K562 (cell line): ENCODE measurements around the gene ITPR1. TPM values are rescaled to one million over a fixed set of nuclear protein-coding genes. Genes with fewer than 3 reads are reported as not detected.

ENCODE experiments used
- ARID2 ChIP-seq: fragments of 450-650 bp; IDR thresholded peaks from 2 replicates; pipeline ENCODE4 v1.6.1; 2017; ENCODE audit warnings: antibody characterized with exemption, mild to moderate bottlenecking
- BMI1 ChIP-seq: fragments of 150-350 bp; IDR thresholded peaks from 2 replicates; pipeline ENCODE4 v1.6.1; 2014; ENCODE audit warnings: low read length
- CSDE1 ChIP-seq, 2 experiments: fragments of 450-650 bp; IDR thresholded peaks; 2 replicates each; pipeline ENCODE4 v1.6.1; 2016; ENCODE audit warnings: mild to moderate bottlenecking in 1 of 2
- FOXA3 ChIP-seq, 2 experiments: fragments of 450-650 bp in 1 of 2; sonication (generic) in 1 of 2; formaldehyde crosslinking; IDR thresholded peaks in 1 of 2; conservative IDR thresholded peaks in 1 of 2; 2 replicates each; pipeline versions ENCODE4 v1.4.0 to v1.8.0; 2020 to 2022; ENCODE audit warnings: mild to moderate bottlenecking in 2 of 2, missing genetic modification reagents in 1 of 2
- LARP7 ChIP-seq: fragments of 450-650 bp; IDR thresholded peaks from 2 replicates; pipeline ENCODE4 v1.6.1; 2016
- MECOM ChIP-seq: fragments of 250-450 bp; sonication (Bioruptor Pico); IDR thresholded peaks from 2 replicates; pipeline ENCODE4 v1.8.0; 2022; ENCODE audit warnings: inconsistent platforms
- MTA1 ChIP-seq: fragments of 450-650 bp; IDR thresholded peaks from 2 replicates; pipeline ENCODE4 v1.6.1; 2017; ENCODE audit warnings: borderline replicate concordance
- MXD1 ChIP-seq: fragments of 250-450 bp; sonication (Bioruptor Pico); IDR thresholded peaks from 2 replicates; pipeline ENCODE4 v1.8.0; 2021; ENCODE audit warnings: borderline replicate concordance, mild to moderate bottlenecking, moderate library complexity; ENCODE audit not compliant: poor library complexity, severe bottlenecking
- MYC ChIP-seq, 2 experiments: fragments of 250-450 bp in 1 of 2; sonication (Bioruptor Pico) in 1 of 2; IDR thresholded peaks; 2 replicates each; pipeline versions ENCODE4 v1.5.1 to v1.6.1; 2012 to 2021; ENCODE audit warnings: low read depth in 2 of 2, borderline replicate concordance in 1 of 2, improper control_type of control experiment in 1 of 2, low read length in 1 of 2, mild to moderate bottlenecking in 1 of 2, moderate library complexity in 1 of 2
- POLR2A ChIP-seq: fragments of 450-650 bp; conservative IDR thresholded peaks from 2 replicates; pipeline ENCODE4 v1.6.1; 2016
- PYGO2 ChIP-seq: fragments of 450-650 bp; IDR thresholded peaks from 2 replicates; pipeline ENCODE4 v1.6.1; 2016; ENCODE audit warnings: mild to moderate bottlenecking, missing genetic modification characterization, moderate library complexity, missing compliant biosample characterization
- SMARCC2 ChIP-seq: fragments of 450-650 bp; IDR thresholded peaks from 2 replicates; pipeline ENCODE4 v1.6.1; 2017; ENCODE audit warnings: antibody characterized with exemption, moderate library complexity, mild to moderate bottlenecking, low read depth
- STAT6 ChIP-seq: sonication (generic); formaldehyde crosslinking; IDR thresholded peaks from 2 replicates; pipeline ENCODE4 v1.8.1; 2023; ENCODE audit warnings: mild to moderate bottlenecking, missing genetic modification reagents
- ZBTB33 ChIP-seq: sonication (generic); formaldehyde crosslinking; IDR thresholded peaks from 2 replicates; pipeline ENCODE4 v1.8.1; 2023; ENCODE audit warnings: mild to moderate bottlenecking, missing genetic modification reagents
- ZFP36 ChIP-seq: fragments of 150-350 bp; IDR thresholded peaks from 2 replicates; pipeline ENCODE4 v1.6.1; 2018; ENCODE audit warnings: low read length, low read depth; ENCODE audit not compliant: partially characterized antibody
- ZNF140 ChIP-seq: fragments of 250-450 bp; sonication (Bioruptor Pico); IDR thresholded peaks from 2 replicates; pipeline ENCODE4 v1.8.0; 2021; ENCODE audit warnings: moderate library complexity, mild to moderate bottlenecking, inconsistent platforms
- ZNF589 ChIP-seq: fragments of 200-800 bp; sonication (Bioruptor generic); IDR thresholded peaks from 2 replicates; pipeline ENCODE4 v1.6.1; 2016; ENCODE audit warnings: low read depth, missing genetic modification characterization, missing compliant biosample characterization
- ZNF785 ChIP-seq: fragments of 250-450 bp; sonication (Bioruptor Pico); IDR thresholded peaks from 2 replicates; pipeline ENCODE4 v1.4.0; 2020; ENCODE audit warnings: mild to moderate bottlenecking
- polyA plus RNA-seq, 8 experiments: library from polyadenylated mRNA; depleted of rRNA in 4 of 8; stranded (reverse) in 5 of 8; unstranded in 3 of 8; fragments of >200 nt; fragmentation: Nextera tagmentation in 2 of 8; fragmentation: Illumina TruSeq in 1 of 8; extraction: Ambion mirVana in 2 of 8; extraction: Trizol in 1 of 8; gene quantifications; 2 replicates each; pipeline versions ENCODE4 v1.2.1 to v1.2.3, GENCODE V29; 2011 to 2014; ENCODE audit warnings: inconsistent platforms in 1 of 8, missing spikeins in 1 of 8
- total RNA-seq, 7 experiments: library from RNA; depleted of rRNA in 6 of 7; stranded (reverse); fragments of >200 nt in 6 of 7; fragmentation: Illumina TruSeq in 2 of 7; extraction: Trizol in 2 of 7; gene quantifications; 2 replicates each; pipeline versions ENCODE4 v1.2.1 to v1.2.3, GENCODE V29; 2011 to 2021; ENCODE audit warnings: low replicate concordance in 1 of 7
- TF ChIP-seq, protein P1 (sequence below): sonication (generic); formaldehyde crosslinking; IDR thresholded peaks from 2 replicates; pipeline ENCODE4 v1.8.0; 2022; ENCODE audit warnings: missing genetic modification reagents, mild to moderate bottlenecking, borderline replicate concordance

Gene ITPR1
- total and polyA plus RNA-seq, 9 of the 15 experiments (the other 6 are each of a cell fraction or from before 2014, with no cell fraction given), result 22.4 to 40.0 (median 27.4) TPM

DNA sequence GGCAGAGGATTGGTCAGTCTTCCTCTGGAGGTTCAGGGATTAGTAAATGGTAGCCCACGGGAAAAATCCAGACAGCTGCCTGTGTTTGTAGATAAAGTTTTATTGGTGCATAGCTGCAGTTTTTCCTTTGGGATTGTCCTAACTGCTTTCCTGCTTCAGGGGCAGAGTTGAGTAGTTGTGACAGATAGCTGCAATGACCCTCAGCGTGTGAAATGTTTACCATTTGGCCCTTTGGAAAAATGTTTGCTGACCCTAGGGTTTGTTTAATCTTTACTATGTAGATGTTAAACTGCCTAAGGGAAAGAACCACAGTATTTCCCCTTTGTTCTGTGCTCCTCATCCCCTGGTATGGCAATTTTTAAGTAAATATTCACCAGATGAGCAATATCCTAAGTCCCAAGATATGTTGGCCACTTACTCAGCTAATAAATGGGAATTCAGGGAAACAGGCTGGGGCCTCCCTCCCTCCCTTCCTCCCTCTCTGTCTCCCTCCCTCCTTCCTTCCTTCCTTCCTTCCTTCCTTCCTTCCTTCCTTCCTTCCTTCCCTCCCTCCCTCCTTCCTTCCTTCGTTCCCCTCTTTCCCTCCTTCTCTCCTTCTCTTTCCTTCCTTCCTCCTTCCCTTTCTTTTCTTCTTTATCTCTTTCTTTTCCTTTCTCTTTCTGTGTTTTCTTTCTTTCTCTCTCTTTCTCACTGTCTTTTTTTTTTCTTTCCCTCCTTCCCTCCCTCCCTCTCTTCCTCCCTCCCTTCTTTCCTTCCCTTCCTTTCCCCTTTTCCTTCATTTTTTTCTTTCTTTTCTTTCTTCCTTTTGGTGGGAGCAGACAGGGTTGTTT lies 251.5 kb downstream of the ITPR1 start (continued):
- TF ChIP-seq LARP7, result peak; percentile 61; the same call in 1 of the 2 replicates
- 0 out of 2 replicates have a peak, but pooled peaks have one; percentile 59 for TF ChIP-seq ARID2
- TF ChIP-seq FOXA3 (CRISPR knock-in tag; conservative IDR thresholded peaks at IDR 0.05 in 1 of 2, IDR thresholded peaks at IDR 0.05 in 1 of 2), result no peak
- TF ChIP-seq MTA1, result peak; percentile 68; the same call in 1 of the 2 replicates
- no peak for TF ChIP-seq ZNF140 (CRISPR knock-in tag)
- 0 out of 4 replicates have a peak, but pooled peaks of 1 of the 2 experiments have one; percentile 43 for TF ChIP-seq CSDE1 (IDR thresholded peaks at IDR 0.05)
- no peak for TF ChIP-seq MECOM
- no peak for TF ChIP-seq ZNF785 (CRISPR knock-in tag)
- no peak for TF ChIP-seq ZFP36
- no peak for TF ChIP-seq MXD1 (CRISPR knock-in tag)
- TF ChIP-seq SMARCC2, result no peak
- TF ChIP-seq ZNF589 (CRISPR knock-in tag), result no peak
- no peak for TF ChIP-seq BMI1
- TF ChIP-seq MYC (IDR thresholded peaks at IDR 0.05; ENCODE audit: low read depth, low read length), result no peak
- no peak for TF ChIP-seq MYC (CRISPR knock-in tag; IDR thresholded peaks at IDR 0.05; ENCODE audit: borderline replicate concordance, low read depth)
- TF ChIP-seq STAT6 (CRISPR knock-in tag), result no peak
- TF ChIP-seq, protein P1, sequence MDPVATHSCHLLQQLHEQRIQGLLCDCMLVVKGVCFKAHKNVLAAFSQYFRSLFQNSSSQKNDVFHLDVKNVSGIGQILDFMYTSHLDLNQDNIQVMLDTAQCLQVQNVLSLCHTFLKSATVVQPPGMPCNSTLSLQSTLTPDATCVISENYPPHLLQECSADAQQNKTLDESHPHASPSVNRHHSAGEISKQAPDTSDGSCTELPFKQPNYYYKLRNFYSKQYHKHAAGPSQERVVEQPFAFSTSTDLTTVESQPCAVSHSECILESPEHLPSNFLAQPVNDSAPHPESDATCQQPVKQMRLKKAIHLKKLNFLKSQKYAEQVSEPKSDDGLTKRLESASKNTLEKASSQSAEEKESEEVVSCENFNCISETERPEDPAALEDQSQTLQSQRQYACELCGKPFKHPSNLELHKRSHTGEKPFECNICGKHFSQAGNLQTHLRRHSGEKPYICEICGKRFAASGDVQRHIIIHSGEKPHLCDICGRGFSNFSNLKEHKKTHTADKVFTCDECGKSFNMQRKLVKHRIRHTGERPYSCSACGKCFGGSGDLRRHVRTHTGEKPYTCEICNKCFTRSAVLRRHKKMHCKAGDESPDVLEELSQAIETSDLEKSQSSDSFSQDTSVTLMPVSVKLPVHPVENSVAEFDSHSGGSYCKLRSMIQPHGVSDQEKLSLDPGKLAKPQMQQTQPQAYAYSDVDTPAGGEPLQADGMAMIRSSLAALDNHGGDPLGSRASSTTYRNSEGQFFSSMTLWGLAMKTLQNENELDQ (CRISPR knock-in tag), result no peak
- no peak for TF ChIP-seq ZBTB33 (CRISPR knock-in tag)
- no peak for TF ChIP-seq POLR2A
- TF ChIP-seq PYGO2 (tag), result no peak
